Measurements from ENCODE around the gene SCAF8. TPM values are rescaled to one million over a fixed set of nuclear protein-coding genes. Genes with fewer than 3 reads are reported as not detected.

The SCAF8 gene
- total and polyA plus RNA-seq, 2 of the 8 experiments (the other 6 are each of a cell fraction or from before 2014, with no cell fraction given) = 20.3 to 46.3 TPM

GRCh38 chr6:154689493-154690255, 43.5 kb upstream of the SCAF8 start:
- H2BK12ac ChIP-seq (ENCODE audit: low read depth, low read length) = no peak overlapping the region
- no peak overlapping the region for H2BK5ac ChIP-seq (ENCODE audit: low read depth, low read length)
- no peak overlapping the region for H2BK20ac ChIP-seq (ENCODE audit: low read length)
- no peaks in the 10 kb centered on the region for H3K36me3 ChIP-seq (ENCODE audit: control insufficient read depth in 2 of 4, insufficient read depth in 4 of 4, low read length in 3 of 4)
- no peak overlapping the region for H2BK120ac ChIP-seq (replicated peaks; ENCODE audit: low read depth, low read length)
- no peak overlapping the region for H3K18ac ChIP-seq (ENCODE audit: extremely low read depth, low read length)
- no peaks in the 10 kb centered on the region for H3K79me2 ChIP-seq (ENCODE audit: control insufficient read depth in 1 of 2, insufficient read depth in 2 of 2, low read length in 2 of 2)
- FAIRE-seq (no peak), DNase-seq (ENCODE audit: low read depth in 1 of 2, low spot score in 2 of 2) (no peak)
- H2BK15ac ChIP-seq (ENCODE audit: low read length) = no peak overlapping the region
- H3K4me3 ChIP-seq (ENCODE audit: extremely low read depth in 1 of 4, insufficient read depth in 2 of 4, low read depth in 3 of 4, low read length in 4 of 4) = no peak overlapping the region
- H2AK5ac ChIP-seq (ENCODE audit: low read depth, low read length) = no peak overlapping the region
- peaks cover 3 to 8% of the 10 kb centered on the region in 2 experiments; a peak in 2 of 4 replicates for H3K9me3 ChIP-seq (ENCODE audit: insufficient read depth in 2 of 2, low read depth in 1 of 2, low read length in 1 of 2)
- 73% methylated on average over 5 of the region's 5 CpGs; no CpG with 5 or more reads in 1 of the 2 experiments for WGBS, 2 experiments (ENCODE audit: extremely low coverage in 1 of 2, insufficient coverage in 1 of 2, insufficient read length in 1 of 2, insufficient replicate concordance in 2 of 2, low coverage in 1 of 2, low lambda C conversion rate in 2 of 2, missing lambda C conversion rate in 1 of 2)
- TF ChIP-seq GABPA (IDR thresholded peaks at IDR 0.05; ENCODE audit: borderline replicate concordance, insufficient read depth, low read length) (no peak), BCL11A (IDR thresholded peaks at IDR 0.05; ENCODE audit: low read depth in 2 of 2, low read length in 2 of 2) (no peak), TEAD4 (IDR thresholded peaks at IDR 0.05; ENCODE audit: low read depth, low read length) (no peak), CEBPB (IDR thresholded peaks at IDR 0.05; ENCODE audit: low read depth, low read length) (no peak), MAX (IDR thresholded peaks at IDR 0.05) (no peak), CBX5 (IDR thresholded peaks at IDR 0.05; ENCODE audit: low read depth, low read length) (no peak), CBX8 (IDR thresholded peaks at IDR 0.05; ENCODE audit: borderline replicate concordance, low read depth, low read length) (no peak), PHF8 (conservative IDR thresholded peaks at IDR 0.05; ENCODE audit: low read depth, low read length) (no peak)
- no peak overlapping the region for H3K56ac ChIP-seq (replicated peaks; ENCODE audit: insufficient read length, low read depth, low read length)
- no peaks in the 10 kb centered on the region for H3K23me2 ChIP-seq (ENCODE audit: low read depth, low read length)
- H3K4ac ChIP-seq (replicated peaks; ENCODE audit: insufficient read length, low read depth, low read length) = no peak overlapping the region
- CTCF ChIA-PET (ENCODE audit: partially characterized antibody) = interaction anchor here (1.3 to 2.0 kb wide), 3 partner anchors 15 to 285 kb away, joined by 3 to 6 read pairs (median 3); no protein-coding TSS in a partner anchor
- no peak overlapping the region for H2AFZ ChIP-seq (ENCODE audit: low read length)
- H4K20me1 ChIP-seq (replicated peaks in 1 of 2; ENCODE audit: control insufficient read depth in 1 of 2, insufficient read depth in 2 of 2, low read length in 2 of 2) = no peaks in the 10 kb centered on the region
- peaks cover 0 to 2% (median 0%) of the 10 kb centered on the region in 4 experiments; a peak in 1 of 7 replicates for H3K4me1 ChIP-seq (replicated peaks in 1 of 4; ENCODE audit: control insufficient read depth in 3 of 4, insufficient read depth in 4 of 4, low read length in 3 of 4)
- H4K91ac ChIP-seq (replicated peaks; ENCODE audit: insufficient read length, low read length) = no peak overlapping the region
- H3K14ac ChIP-seq (ENCODE audit: insufficient read length) = no peak overlapping the region
- H3K23ac ChIP-seq (ENCODE audit: insufficient read length) = no peak overlapping the region
- no peak overlapping the region for H4K5ac ChIP-seq (ENCODE audit: insufficient read length, low read depth, low read length)
- H3K4me2 ChIP-seq (ENCODE audit: insufficient read depth in 1 of 2, low read depth in 2 of 2, low read length in 2 of 2) = no peak overlapping the region
- no peaks in the 10 kb centered on the region for H3K27me3 ChIP-seq (replicated peaks in 1 of 4; ENCODE audit: control insufficient read depth in 3 of 4, extremely low read depth in 1 of 4, insufficient read depth in 3 of 4, low read length in 3 of 4)
- H3K9ac ChIP-seq (replicated peaks in 1 of 4; ENCODE audit: extremely low read depth in 1 of 4, low read depth in 3 of 4, low read length in 3 of 4) = no peak overlapping the region
- no peaks in the 10 kb centered on the region for H3K79me1 ChIP-seq (ENCODE audit: low read depth, low read length)
- POLR2A ChIA-PET (ENCODE audit: partially characterized antibody) = interaction anchor here (1.2 kb wide), 1 partner anchor 48 kb away, joined by 3 read pairs; no protein-coding TSS in a partner anchor
- no peak overlapping the region for H4K8ac ChIP-seq (ENCODE audit: extremely low read depth, insufficient read depth, low read length)
- no peak overlapping the region for H3K27ac ChIP-seq (ENCODE audit: low read depth, low read length)
